ENCODE data around the gene DNTTIP2.

DNA sequence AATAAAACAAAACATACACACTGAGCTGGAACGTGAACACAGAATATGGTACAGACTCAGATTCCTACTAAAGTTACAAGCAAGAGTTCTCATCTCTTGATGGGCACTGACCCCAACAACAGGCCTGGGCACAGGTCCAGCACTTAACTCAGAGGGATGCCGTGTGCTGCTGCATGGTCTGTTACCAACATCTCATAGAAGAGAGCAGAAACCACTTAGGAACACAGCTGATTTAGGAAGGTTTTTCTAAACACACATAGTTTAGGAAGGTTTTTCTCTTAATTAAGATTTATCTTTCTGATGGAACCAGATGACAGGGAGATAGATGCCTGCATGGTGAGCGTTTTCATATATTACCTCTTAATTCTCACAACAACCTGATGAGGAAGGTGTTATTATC lies 28.7 kb upstream of the DNTTIP2 start:
- TF ChIP-seq CTCF (conservative IDR thresholded peaks at IDR 0.05; ENCODE audit: low read depth, low read length) (no peak), EZH2 (IDR thresholded peaks at IDR 0.05; ENCODE audit: low read length, unreplicated experiment) (no peak), EZH2phosphoT487 (IDR thresholded peaks at IDR 0.05; ENCODE audit: borderline replicate concordance, low read length) (no peak)

All from PC-3 (cell line).